Nephron (organoid): ENCODE results near the gene SYNJ2.

Source experiments
- H3K27ac Mint-ChIP-seq, 3 experiments: 2 replicates each; pipeline ENCODE4 v1.8.0; 2020; ENCODE audit warnings: mixed read lengths in 3 of 3, mild to moderate bottlenecking in 2 of 3, moderate library complexity in 1 of 3
- H3K27me3 Mint-ChIP-seq: 2 replicates; pipeline ENCODE4 v1.8.0; 2021; ENCODE audit warnings: low read depth, mild to moderate bottlenecking, moderate library complexity, mixed read lengths
- H3K36me3 Mint-ChIP-seq: 2 replicates; pipeline ENCODE4 v1.8.0; 2020; ENCODE audit warnings: low read depth, mixed read lengths
- H3K4me1 Mint-ChIP-seq: 2 replicates; pipeline ENCODE4 v1.8.0; 2020; ENCODE audit warnings: mixed read lengths
- H3K4me3 Mint-ChIP-seq, 3 experiments: 2 replicates each; pipeline ENCODE4 v1.8.0; 2020; ENCODE audit warnings: mild to moderate bottlenecking in 3 of 3, mixed read lengths in 3 of 3, moderate library complexity in 2 of 3
- H3K9me3 Mint-ChIP-seq: 2 replicates; pipeline ENCODE4 v1.8.0; 2020; ENCODE audit warnings: mixed read lengths
- TF ChIP-seq, protein P1 (sequence below), 3 experiments: fragments of 200-600 bp; sonication (generic); IDR thresholded peaks; one replicate each; pipeline ENCODE4 v1.5.0; 2021; ENCODE audit warnings: antibody characterized with exemption in 3 of 3; ENCODE audit not compliant: unreplicated experiment in 3 of 3

Gene SYNJ2

DNA sequence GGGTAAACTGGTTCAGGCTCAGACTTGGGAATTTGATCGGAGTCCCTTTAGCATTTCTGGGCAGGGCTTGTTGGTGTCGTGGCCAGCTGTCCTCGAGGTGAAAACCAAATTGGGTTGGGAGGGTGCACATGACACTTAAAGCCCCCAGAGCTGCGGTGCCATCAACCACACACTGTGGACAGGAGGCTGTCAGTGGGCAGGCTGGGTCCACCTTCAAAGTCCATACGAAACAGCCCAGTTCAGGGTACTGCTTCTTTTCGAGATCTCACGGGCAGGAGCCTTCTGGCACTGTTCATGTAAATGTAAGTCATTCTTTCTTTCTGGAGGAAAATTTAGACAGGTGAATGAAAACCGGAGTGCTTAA is 7.0 kb downstream of the SYNJ2 start:
- H3K27ac Mint-ChIP-seq = peak overlapping the region in 2 of 3 experiments; percentile 55 to 79
- peaks cover 3% of the 10 kb centered on the region for H3K36me3 Mint-ChIP-seq
- no peaks in the 10 kb centered on the region for H3K9me3 Mint-ChIP-seq
- TF ChIP-seq, protein P1, sequence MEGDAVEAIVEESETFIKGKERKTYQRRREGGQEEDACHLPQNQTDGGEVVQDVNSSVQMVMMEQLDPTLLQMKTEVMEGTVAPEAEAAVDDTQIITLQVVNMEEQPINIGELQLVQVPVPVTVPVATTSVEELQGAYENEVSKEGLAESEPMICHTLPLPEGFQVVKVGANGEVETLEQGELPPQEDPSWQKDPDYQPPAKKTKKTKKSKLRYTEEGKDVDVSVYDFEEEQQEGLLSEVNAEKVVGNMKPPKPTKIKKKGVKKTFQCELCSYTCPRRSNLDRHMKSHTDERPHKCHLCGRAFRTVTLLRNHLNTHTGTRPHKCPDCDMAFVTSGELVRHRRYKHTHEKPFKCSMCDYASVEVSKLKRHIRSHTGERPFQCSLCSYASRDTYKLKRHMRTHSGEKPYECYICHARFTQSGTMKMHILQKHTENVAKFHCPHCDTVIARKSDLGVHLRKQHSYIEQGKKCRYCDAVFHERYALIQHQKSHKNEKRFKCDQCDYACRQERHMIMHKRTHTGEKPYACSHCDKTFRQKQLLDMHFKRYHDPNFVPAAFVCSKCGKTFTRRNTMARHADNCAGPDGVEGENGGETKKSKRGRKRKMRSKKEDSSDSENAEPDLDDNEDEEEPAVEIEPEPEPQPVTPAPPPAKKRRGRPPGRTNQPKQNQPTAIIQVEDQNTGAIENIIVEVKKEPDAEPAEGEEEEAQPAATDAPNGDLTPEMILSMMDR (IDR thresholded peaks at IDR 0.05; ENCODE audit: unreplicated experiment in 3 of 3) = no peak
- peaks cover 66% of the 10 kb centered on the region for H3K4me1 Mint-ChIP-seq
- H3K27me3 Mint-ChIP-seq = no peaks in the 10 kb centered on the region
- no peak overlapping the region for H3K4me3 Mint-ChIP-seq

DNA sequence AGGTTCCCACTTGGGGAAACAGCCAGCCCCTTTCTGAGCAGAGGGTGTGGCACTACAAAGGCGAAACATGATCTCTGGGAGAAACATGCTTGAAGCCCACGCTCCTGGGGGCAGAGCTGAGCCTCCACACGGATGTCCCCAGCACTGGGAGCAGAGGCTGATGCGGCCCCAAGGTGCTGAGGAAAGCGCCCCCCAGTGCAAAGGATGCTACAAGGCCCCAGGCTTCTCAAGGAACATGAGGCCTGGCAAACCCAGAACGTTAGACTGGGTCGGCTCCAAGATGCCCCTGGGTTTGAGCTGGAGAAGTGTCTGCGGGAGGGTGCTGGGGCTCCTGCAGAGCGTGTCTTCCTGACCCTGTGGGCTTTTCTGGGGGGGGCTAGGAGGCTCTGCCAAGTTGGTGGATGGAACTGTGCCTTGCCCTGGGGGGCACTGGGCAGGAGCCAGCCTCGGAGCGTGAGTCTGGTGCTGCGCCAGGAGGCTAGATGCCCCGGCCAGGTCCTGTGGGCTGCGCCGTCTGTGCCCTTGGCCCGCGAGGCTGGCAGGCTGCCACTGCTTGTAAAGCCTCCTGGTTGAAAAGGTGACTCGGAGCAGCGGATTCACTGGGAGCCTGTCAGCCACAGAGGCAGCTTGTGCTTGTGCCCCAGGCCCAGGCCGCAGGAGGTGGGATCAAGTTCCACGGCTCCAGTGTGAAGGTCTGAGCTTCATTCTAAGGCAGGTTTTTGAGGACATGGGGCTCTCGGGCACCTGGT is 8.1 kb downstream of the SYNJ2 start:
- peaks cover 3% of the 10 kb centered on the region for H3K36me3 Mint-ChIP-seq
- H3K9me3 Mint-ChIP-seq = no peaks in the 10 kb centered on the region
- H3K4me1 Mint-ChIP-seq = peaks cover 68% of the 10 kb centered on the region
- H3K4me3 Mint-ChIP-seq = no peak overlapping the region
- TF ChIP-seq, protein P1 (IDR thresholded peaks at IDR 0.05; ENCODE audit: unreplicated experiment in 3 of 3) = no peak
- no peaks in the 10 kb centered on the region for H3K27me3 Mint-ChIP-seq
- peak overlapping the region in 2 of 3 experiments; percentile 63 to 69 for H3K27ac Mint-ChIP-seq

DNA sequence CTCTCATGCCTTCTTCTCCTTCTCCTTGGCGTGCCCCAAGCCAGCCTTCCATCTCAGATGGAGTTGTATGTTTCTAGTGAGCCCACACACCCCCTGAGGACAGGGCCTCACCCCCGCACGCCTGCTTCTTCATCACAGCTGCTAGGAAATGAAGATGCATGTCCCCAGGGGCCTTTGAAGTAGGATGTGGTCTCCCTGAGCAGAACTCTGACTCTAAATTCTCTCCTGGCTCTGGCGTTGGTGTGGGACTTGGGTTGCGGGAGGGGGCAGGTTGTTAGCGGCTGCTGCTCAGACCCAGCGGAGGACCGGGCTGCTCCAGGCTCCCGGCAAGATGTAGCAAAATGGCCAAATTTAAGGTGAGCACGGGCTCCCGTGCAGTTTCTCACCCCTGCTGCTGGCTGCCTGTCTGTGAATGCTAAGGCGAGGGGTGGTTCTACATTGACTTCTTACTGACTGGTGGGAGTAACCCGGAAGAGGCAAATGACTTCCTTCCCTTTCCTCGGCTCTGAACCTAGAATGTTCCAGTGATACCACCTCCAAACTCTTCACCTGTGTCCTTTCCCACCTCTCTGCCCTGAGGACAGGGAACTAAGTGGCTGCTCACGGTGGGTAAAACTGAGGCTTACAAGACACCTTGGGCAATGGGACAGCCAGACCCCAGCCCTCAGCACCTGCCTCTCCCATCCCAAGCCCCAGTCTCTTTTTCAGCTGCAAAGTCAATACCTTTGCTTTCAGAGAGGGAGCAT is 8.8 kb downstream of the SYNJ2 start:
- H3K27me3 Mint-ChIP-seq = no peaks in the 10 kb centered on the region
- H3K36me3 Mint-ChIP-seq = peaks cover 3% of the 10 kb centered on the region
- TF ChIP-seq, protein P1 (IDR thresholded peaks at IDR 0.05; ENCODE audit: unreplicated experiment in 3 of 3) = no peak
- no peak overlapping the region for H3K4me3 Mint-ChIP-seq
- peaks cover 68% of the 10 kb centered on the region for H3K4me1 Mint-ChIP-seq
- H3K9me3 Mint-ChIP-seq = no peaks in the 10 kb centered on the region
- H3K27ac Mint-ChIP-seq = peak overlapping the region in 2 of 3 experiments; percentile 42 to 44

DNA sequence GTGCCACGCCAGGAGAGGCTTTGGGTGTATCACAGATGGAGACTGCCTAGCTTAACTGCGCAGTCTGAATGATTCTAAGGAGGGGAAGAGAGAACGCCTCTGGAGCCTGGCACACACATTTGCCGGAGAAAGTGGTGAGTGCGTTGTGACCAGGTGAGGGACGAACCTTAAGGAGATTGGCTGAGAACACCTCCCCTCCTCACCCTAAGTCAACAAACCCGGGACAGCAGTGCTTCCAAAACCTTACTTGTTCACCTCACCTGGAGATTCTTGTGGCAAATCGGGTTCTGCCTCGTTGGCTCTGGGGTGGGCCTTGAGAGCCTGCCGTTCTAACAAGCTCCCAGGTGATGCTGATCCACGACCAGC is 9.4 kb downstream of the SYNJ2 start:
- H3K4me1 Mint-ChIP-seq = peaks cover 64% of the 10 kb centered on the region
- peaks cover 3% of the 10 kb centered on the region for H3K36me3 Mint-ChIP-seq
- no peak overlapping the region for H3K4me3 Mint-ChIP-seq
- H3K27ac Mint-ChIP-seq = peak overlapping the region in 2 of 3 experiments; percentile 41 to 60
- H3K9me3 Mint-ChIP-seq = no peaks in the 10 kb centered on the region
- no peaks in the 10 kb centered on the region for H3K27me3 Mint-ChIP-seq
- TF ChIP-seq, protein P1 (IDR thresholded peaks at IDR 0.05; ENCODE audit: unreplicated experiment in 3 of 3) = no peak

DNA sequence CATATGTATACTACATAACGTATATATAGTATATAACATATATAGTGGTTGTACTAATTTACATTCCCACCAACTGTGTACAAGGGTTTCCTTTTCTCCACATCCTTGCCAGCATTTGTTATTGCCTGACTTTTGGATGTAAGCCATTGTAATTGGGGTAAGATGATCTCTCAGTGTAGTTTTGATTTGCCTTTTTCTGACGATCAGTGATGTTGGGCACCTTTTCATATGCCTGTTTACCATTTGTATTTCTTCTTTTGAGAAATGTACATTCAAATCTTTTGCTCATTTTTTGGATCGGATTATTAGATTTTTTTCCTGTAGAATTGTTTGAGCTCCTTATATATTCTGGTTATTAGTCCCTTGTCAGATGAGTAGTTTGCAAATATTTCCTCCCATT is 11.4 kb downstream of the SYNJ2 start:
- H3K4me3 Mint-ChIP-seq = no peak overlapping the region
- TF ChIP-seq, protein P1 (IDR thresholded peaks at IDR 0.05; ENCODE audit: unreplicated experiment in 3 of 3) = no peak
- no peaks in the 10 kb centered on the region for H3K9me3 Mint-ChIP-seq
- peaks cover 80% of the 10 kb centered on the region for H3K4me1 Mint-ChIP-seq
- peaks cover 3% of the 10 kb centered on the region for H3K36me3 Mint-ChIP-seq
- H3K27ac Mint-ChIP-seq = peak overlapping the region in 1 of 3 experiments; percentile 65
- no peaks in the 10 kb centered on the region for H3K27me3 Mint-ChIP-seq
